GM21723 (cell line): ENCODE measurements around the gene PPP1R14C.

ENCODE experiments used
- ATAC-seq: cut with Tn5 transposase; IDR thresholded peaks from one replicate; pipeline ENCODE4 v1.9.1; 2021; ENCODE audit warnings: mild to moderate bottlenecking, moderate library complexity; ENCODE audit not compliant: unreplicated experiment

The PPP1R14C gene

GRCh38 chr6:150269130-150269856, 126.4 kb downstream of the PPP1R14C start:
- ATAC-seq: no peak

DNA sequence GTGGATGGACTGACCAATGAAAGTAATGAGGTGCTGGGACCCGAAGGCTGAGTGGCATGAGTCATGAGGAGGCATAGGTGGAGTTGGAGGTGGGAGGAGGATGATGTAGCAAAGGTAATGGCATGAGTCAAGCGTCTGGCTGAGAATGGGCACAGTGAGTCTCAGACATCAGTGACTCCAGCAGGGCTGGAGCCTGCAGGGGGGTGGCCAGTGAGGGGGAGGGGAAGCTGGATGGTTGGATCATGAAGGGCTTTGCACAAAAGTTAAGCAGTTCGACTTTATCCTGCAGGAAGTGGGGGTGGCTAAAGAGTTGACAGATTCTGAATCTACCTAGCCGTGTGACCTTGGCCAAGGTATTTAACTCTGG, 127.0 kb downstream of the PPP1R14C start:
- ATAC-seq: no peak

GRCh38 chr6:150270330-150271052, 127.6 kb downstream of the PPP1R14C start:
- ATAC-seq: no peak

GRCh38 chr6:150271172-150271500, 128.3 kb downstream of the PPP1R14C start:
- no peak for ATAC-seq

- ATAC-seq: no peak
These were observed 128.8 kb downstream of the PPP1R14C start for GRCh38 chr6:150271501-150272263.

DNA sequence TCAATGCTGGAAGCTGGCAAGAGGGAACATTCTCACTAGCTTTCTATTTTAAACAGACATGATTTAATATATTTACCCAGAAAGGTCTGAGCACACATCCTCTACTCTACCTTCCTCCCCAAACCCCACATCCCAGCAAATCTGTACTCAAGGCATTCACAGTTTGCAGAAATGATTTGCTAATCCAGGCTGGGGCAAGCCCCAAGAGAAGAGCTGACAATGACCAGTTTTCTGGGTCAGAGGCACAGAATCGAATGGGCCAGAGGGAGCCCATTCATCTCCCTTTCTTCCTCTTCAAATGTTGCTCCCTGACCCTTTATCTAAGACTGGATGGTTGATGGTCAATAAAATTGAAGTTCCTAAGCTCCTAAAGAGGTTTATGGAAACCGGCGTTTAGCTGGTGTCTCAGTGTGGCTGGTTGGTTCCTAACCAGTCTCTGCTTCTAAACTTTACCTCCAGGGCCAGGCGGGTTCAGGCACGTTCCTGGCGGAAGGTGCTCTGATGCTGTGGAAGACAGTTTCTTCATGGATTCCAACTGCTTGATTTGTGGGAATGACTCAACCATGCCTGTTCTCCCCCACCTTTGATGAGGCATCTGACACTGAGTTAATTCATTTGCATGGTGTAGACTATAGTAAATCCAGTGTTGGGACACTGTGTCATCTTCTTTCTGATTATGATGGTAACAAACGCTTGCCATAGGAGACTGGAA, 129.6 kb downstream of the PPP1R14C start:
- ATAC-seq: no peak

- ATAC-seq: no peak
These were observed 130.1 kb downstream of the PPP1R14C start for GRCh38 chr6:150272976-150273315.

DNA sequence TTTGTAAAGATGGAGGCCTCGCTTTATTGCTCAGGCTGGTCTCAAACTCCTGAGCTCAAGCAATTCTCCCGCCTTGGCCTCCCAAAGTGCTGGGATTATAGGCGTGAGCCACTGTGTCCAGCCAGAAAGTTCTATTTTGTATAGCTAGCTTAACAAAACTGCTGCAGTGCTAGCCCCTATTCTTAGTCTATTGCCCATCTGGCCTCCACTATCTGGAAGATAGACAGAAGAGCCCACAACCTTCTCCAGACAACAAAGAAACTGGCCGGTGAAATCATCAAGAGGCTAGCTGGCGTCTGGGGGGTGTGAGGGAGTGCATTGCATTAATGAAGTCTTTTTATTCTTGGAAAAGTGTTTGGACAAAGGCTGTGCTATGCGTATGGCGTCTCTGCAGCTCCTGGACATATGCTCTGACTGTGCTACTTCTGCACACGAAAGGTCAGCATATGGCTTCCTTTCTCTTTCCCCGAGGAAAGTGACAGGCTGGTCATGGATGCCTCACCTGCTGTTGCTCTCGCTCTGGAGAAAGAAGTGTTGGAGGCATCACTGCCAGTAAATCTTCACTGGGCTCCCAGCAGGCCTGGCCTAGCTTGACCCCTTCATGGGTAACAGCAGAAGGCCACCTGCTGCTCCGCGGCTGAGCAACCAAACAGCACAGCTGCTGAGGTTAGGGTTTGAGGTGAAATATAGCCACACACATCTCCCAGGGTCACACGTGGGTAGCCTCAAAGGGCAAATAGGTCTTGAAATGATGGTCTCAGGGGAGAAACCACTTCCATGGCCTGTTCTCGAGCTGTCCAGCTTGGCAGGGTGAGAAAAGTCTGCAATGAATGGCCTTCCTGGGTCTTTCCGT, 130.8 kb downstream of the PPP1R14C start:
- no peak for ATAC-seq

GRCh38 chr6:150275489-150275888, 132.6 kb downstream of the PPP1R14C start:
- ATAC-seq: no peak

DNA sequence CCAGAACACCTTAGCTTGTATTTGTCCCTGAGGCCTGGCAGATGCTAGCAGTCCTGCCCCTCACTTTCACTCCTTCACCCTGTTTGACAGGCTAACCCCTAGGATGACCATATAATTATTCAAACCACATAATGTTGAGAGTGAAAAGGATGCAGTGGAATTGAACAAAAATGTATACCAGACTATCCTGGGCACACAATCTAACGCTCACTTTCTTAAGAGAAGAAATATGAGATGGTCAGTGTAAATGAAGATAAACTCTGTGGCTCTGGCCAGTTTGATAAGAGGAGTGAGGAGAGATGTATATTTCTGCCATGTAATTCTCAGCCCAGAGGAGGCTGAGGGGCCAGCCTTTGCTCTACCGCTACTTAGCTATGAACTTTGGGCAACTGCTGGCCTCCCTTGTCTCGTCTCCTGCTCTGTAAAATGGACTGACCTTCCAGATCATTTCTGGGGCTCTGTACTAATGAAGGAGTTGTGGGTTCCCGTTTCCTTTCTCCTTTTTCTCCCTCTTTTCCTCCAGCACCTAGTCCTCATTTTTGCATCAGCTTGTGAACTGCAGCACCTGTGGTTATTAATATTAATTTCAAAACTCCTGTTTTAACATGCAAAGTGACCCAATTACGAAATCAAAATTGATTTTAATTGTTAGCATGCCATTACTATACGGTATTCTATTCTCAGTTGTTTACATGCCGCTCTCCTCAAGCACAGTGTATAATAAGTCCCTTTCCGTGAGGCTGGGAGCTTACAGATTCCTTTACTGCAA, 133.5 kb downstream of the PPP1R14C start:
- no peak for ATAC-seq

GRCh38 chr6:150276937-150277742, 134.3 kb downstream of the PPP1R14C start:
- ATAC-seq: no peak

DNA sequence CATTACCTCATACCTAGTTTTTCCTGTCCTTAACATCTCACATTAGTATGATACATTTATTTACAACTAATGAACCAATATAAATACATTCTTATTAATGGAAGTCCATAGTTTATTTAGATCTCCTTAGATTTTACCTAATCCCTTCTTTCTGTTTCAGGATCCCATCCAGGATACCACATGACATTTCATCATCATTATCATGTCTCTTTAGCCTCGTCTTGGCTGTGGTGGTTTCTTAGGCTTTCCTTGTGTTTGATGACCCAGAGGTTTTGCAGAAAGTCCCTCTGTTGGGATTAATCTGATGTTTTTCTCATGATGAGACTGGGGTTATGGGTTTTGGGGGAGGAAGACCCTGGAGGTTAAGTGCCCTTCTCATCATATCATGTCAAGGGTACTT, 136.7 kb downstream of the PPP1R14C start:
- no peak for ATAC-seq

GRCh38 chr6:150280703-150281102, 137.9 kb downstream of the PPP1R14C start:
- ATAC-seq: no peak

DNA sequence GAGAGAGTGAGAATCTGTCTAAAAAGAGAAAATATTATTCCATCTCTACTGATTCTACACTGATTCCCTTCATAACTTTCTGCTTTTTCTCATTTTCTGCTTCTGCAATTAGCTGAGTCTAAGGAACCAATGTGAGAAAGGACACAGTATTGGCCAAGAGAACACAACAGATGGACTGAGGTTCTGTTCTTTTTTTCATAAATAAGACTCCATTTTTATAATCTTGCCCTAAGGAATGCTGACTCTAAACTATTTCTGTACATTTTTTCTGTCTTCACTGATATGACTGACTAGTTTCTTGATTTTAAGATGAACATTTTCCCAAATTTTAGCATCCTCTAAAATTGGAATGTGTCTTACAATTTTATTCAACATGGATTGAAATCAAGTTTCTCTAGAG, 138.9 kb downstream of the PPP1R14C start:
- no peak for ATAC-seq

DNA sequence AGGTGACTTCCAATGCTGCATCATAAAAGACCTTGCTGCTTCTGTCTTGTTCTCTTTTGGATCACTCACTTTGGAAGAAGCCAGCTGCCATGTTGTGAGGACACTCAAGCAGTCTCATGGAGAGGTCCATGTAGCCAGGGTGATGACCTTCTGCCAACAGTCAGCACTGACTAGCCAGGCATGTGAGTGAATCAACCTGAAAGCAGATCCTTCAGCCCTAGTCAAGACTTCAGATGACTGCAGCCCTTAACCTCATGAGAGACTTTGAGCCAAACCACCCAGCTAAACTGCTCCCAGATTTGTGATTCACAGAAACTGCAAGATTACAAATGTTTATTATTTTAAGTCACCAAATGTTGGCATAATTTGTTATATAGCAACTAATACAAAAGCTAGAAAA, 140.0 kb downstream of the PPP1R14C start:
- ATAC-seq: no peak

DNA sequence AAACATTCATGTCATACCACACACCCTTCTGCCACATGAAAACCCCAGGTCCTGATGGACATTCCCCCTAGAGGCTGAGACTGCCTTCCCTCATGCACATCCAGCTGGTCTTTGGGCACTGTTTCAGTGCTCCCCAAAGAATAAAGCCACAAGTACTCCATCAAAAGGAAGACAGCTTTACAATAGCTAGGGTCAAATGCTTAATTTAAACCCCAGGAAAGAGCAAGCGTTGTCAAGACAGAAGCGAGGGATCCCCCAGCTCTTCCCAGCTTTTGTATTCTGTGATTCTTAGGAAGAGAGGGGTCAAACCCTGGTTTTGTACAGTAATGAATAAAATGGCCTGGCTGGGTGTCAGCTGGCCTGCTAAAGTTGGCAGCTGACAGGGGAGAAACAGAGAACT, 143.6 kb downstream of the PPP1R14C start:
- no peak for ATAC-seq

- no peak for ATAC-seq
These were observed 144.1 kb downstream of the PPP1R14C start for GRCh38 chr6:150286912-150287311.

- ATAC-seq: no peak
These were observed 145.6 kb downstream of the PPP1R14C start for GRCh38 chr6:150288456-150288855.
